ENCODE measurements around the gene CAST. TPM values are rescaled to one million over a fixed set of nuclear protein-coding genes. Genes with fewer than 3 reads are reported as not detected.
A peak's percentile ranks its signal among the peaks of the same experiment; 100 is the strongest.
"Not testable (repeated sequence)": the region's sequence is repeated elsewhere in the genome, so short reads cannot be mapped to it uniquely, and the experiment has no call there.

CAST gene, protein sequence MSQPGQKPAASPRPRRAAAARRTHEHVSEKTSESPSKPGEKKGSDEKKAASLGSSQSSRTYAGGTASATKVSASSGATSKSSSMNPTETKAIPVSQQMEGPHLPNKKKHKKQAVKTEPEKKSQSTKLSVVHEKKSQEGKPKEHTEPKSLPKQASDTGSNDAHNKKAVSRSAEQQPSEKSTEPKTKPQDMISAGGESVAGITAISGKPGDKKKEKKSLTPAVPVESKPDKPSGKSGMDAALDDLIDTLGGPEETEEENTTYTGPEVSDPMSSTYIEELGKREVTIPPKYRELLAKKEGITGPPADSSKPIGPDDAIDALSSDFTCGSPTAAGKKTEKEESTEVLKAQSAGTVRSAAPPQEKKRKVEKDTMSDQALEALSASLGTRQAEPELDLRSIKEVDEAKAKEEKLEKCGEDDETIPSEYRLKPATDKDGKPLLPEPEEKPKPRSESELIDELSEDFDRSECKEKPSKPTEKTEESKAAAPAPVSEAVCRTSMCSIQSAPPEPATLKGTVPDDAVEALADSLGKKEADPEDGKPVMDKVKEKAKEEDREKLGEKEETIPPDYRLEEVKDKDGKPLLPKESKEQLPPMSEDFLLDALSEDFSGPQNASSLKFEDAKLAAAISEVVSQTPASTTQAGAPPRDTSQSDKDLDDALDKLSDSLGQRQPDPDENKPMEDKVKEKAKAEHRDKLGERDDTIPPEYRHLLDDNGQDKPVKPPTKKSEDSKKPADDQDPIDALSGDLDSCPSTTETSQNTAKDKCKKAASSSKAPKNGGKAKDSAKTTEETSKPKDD
- total RNA-seq, result 100 to 1,000 TPM; 165 to 174 TPM

DNA sequence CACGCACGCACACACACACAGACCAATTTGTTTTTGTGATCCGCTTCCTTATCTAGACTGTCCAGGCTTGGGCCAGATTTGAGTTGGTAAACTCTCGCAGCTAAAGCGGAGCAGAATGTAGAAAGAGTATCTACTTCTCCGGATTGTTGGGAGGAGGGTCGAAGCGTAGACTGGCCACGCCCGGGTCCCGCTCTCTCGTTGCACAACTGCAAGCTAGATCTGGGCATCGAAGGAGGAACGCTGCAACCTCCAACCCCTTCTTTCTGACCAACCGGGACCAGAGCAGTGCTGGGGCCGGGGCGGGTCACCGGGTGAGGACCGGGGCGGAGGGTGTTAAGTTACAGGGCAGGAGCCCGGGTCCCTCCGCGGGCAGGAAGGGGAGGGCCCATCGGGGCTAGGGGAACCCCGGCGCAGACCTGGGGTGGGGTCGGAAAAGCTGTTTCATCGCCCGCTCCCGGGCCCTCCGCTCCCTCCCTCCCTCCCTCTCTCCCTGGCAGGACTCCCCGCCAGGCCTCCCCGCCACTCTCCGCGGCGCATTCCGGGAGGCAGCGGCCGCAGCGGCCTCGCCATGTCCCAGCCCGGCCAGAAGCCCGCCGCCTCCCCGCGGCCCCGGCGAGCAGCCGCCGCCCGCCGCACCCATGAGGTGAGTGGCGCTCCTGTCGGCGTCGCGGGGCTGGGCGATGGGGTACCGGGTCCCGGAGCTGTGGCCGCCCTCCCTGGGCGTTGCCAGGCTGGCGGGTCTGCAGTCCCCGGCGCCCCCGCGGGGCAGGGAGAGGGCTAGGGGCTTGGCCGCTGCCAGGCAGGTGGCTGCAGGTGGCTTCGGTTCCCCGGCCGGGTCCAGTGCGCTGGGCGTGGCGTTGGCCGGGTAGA lies at the start of gene CAST:
Gene CAST (plus strand): TSS at position 522 of the 870 bp plus-strand sequence. CDS start 47 bp downstream, at position 569.
- peak within 1 kb of the TSS; percentile 99 for H3K4me3 Mint-ChIP-seq
- peaks cover 12% of the 10 kb centered on the region for H3K27me3 Mint-ChIP-seq
- peak within 1 kb of the TSS; percentile 98 for H3K27ac Mint-ChIP-seq
- no peaks in the 10 kb centered on the region for H3K9me3 Mint-ChIP-seq
- ATAC-seq (ENCODE audit: low read depth) (peak; percentile 71), DNase-seq (peak; percentile 85)
- H3K4me1 Mint-ChIP-seq, result peaks cover 34% of the 10 kb centered on the region
- POLR2A ChIA-PET, result interaction anchor here (0.6 to 3.6 kb wide), 18 partner anchors 8 to 852 kb away, joined by 3 to 26 read pairs (median 4); partner anchors contain the start of genes ERAP1 and ERAP2
- H3K36me3 Mint-ChIP-seq, result peaks cover 4% of the 10 kb centered on the region

DNA sequence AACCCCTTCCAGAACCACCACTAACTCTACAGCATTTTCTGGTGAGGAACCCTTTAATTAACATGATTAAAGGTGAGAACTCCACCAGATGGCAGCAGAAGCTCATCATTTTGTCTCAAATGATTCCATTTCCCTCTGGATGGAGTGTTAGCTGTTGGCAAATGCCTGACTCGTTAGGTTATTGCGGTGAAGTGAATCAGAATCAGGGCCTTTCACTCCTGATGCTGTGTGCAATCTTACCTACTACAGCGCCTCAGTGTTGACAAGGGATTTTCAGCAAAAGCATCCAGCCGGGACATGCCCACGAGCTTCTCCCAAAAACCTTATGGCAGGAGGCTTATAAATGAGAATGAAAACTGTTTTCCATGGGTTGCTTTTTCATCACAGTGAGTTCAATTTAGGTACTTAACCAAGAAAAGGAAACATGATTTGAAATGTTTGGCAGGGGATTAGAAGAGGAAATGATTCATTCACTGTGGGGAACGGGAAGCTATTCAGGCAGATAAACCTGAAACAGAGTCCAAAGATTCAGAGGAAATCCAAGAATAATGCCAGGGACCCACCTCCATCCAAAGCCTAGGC lies 48.0 kb upstream of the CAST start:
- POLR2A ChIA-PET, result interaction anchor here (0.6 kb wide), 1 partner anchor 49 kb away, joined by 3 read pairs; no protein-coding TSS in a partner anchor
- no peak overlapping the region for H3K27ac Mint-ChIP-seq
- no peak for ATAC-seq (ENCODE audit: low read depth)

DNA sequence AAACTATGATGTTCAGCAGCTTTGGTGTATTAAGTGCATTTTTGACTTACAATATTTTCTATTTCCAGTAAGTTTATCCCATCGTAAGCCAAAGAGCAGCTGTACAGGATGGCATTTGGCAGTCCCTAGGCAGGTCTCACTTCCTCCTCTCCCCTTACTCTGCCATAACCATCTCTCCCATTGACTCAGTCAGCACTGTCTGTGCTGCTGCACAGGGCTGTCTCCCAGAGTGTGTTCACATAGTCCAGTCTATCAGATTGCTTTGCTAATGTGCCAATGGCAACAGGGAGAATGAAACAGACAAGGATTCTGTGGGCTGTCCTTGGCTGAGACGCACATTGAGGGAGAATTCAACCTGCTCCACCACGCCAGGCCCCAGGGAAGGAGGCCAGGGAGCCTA lies 47.0 kb upstream of the CAST start:
- ATAC-seq (ENCODE audit: low read depth), result no peak
- Mint-ChIP-seq H3K27ac (no peak overlapping the region), H3K27me3 (peaks cover 30% of the 10 kb centered on the region), H3K4me1 (peaks cover 5% of the 10 kb centered on the region), H3K36me3 (no peaks in the 10 kb centered on the region), H3K4me3 (no peak overlapping the region), H3K9me3 (no peaks in the 10 kb centered on the region)
- no peak for DNase-seq
- POLR2A ChIA-PET, result no interaction called here

More for the DNA sequence above, 48.0 kb upstream of the CAST start:
- no peaks in the 10 kb centered on the region for H3K9me3 Mint-ChIP-seq
- H3K4me3 Mint-ChIP-seq, result no peak overlapping the region
- DNase-seq, result no peak
- no peaks in the 10 kb centered on the region for H3K36me3 Mint-ChIP-seq
- peaks cover 5% of the 10 kb centered on the region for H3K4me1 Mint-ChIP-seq
- peaks cover 36% of the 10 kb centered on the region for H3K27me3 Mint-ChIP-seq

DNA sequence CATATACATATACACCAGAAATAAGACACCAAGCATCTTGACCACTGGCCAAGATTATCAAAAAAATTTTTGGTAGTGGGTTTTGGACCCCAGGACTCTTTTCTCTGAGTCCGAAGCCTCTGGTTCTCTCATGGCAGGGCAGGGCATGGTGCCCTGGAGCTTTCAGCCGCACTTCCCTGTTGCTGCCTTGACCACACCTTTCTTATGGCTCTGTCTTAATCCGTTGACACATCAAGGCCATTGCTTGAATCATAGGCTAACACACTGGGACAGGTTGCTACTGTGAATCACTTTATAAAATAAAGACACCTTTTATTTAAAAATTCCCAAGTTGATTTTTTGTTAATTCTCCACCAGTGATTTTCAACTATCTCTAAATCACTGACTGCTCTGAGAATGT lies 45.4 kb upstream of the CAST start:
- POLR2A ChIA-PET, result no interaction called here
- Mint-ChIP-seq H3K4me1 (peaks cover 5% of the 10 kb centered on the region), H3K27me3 (peaks cover 15% of the 10 kb centered on the region), H3K27ac (no peak overlapping the region), H3K4me3 (no peak overlapping the region), H3K36me3 (no peaks in the 10 kb centered on the region), H3K9me3 (no peaks in the 10 kb centered on the region)
- ATAC-seq (ENCODE audit: low read depth) (no peak), DNase-seq (no peak)

DNA sequence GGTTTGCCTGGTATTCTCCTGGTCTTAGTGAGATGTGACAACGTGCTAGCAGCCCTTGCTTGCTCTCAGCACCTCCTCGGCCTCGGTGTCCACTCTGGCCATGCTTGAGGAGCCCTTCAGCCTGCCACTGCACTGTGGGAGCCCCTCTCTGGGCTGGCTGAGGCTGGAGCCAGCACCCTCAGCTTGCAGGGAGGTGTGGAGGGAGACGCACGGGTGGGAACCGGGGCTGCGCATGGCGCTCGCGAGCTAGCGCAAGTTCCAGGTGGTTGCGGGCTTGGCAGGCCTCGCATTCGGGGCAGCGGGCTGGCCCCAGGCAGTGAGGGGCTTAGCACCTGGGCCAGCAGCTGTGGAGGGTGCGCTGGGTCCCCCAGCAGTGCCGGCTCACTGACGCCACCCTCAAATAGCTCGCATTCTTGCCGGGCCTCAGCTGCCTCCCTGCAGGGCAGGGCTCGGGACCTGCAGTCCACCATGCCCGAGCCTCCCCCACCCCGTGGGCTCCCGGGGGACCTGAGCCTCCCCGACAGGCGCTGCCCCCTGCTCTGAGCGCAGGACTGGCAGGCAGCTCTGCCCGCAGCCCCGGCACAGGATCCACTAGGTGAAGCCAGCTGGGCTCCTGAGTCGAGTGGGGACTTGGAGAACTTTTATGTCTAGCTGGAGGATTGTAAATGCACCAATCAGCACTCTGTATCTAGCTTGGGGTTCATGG lies 43.7 kb upstream of the CAST start:
- H3K4me1 Mint-ChIP-seq; ATAC-seq (ENCODE audit: low read depth); DNase-seq; H3K4me3 Mint-ChIP-seq; H3K27me3 Mint-ChIP-seq; H3K27ac Mint-ChIP-seq; H3K9me3 Mint-ChIP-seq; H3K36me3 Mint-ChIP-seq: not testable (repeated sequence)
- POLR2A ChIA-PET, result interaction anchor here (0.7 kb wide), 1 partner anchor 101 kb away, joined by 3 read pairs; no protein-coding TSS in a partner anchor

DNA sequence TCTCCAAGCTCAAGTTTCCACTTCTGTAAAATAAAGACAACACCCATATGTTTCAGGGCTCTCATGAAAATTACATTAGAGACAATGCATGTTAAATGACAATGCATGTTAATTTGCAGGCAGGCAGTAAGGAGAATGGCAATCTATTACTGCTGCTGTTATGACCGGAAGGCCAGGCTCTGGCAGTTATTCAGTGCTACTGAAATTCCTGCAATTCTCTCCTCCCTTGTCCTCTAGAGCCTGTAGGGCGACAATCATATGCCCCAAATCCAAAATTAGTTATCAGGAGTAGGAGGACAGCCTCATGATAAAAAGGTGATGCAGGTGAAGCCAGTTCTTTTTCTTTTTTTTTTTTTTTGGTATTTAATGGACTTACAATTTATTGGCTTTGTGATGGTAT lies 42.2 kb upstream of the CAST start:
- H3K4me3 Mint-ChIP-seq, result no peak overlapping the region
- DNase-seq (no peak), ATAC-seq (ENCODE audit: low read depth) (no peak)
- POLR2A ChIA-PET, result no interaction called here
- H3K36me3 Mint-ChIP-seq, result no peaks in the 10 kb centered on the region
- H3K9me3 Mint-ChIP-seq, result no peaks in the 10 kb centered on the region
- H3K4me1 Mint-ChIP-seq, result no peaks in the 10 kb centered on the region
- peaks cover 3% of the 10 kb centered on the region for H3K27me3 Mint-ChIP-seq
- H3K27ac Mint-ChIP-seq, result no peak overlapping the region

DNA sequence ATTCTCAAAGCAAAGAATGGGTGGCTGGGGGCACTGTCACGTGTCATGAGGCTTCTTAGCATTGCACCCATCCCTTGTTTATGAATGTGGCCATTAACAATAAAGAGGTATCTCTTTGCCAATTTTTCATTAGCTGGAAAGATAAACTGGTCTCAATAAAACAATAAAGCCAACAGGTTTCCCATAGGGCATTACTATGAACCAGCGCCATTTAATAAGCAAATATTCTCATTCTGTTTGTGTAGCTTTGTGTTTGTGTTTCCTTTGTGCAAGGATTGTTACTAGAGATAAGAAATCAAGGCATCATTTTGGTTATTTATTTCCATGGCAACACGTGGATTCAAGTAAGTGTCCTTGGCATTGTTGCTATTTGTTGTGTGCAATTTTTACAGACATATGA lies 37.6 kb upstream of the CAST start:
- DNase-seq (no peak), ATAC-seq (ENCODE audit: low read depth) (no peak)
- H3K4me1 Mint-ChIP-seq, result peaks cover 4% of the 10 kb centered on the region
- no peaks in the 10 kb centered on the region for H3K9me3 Mint-ChIP-seq
- H3K27me3 Mint-ChIP-seq, result peaks cover 6% of the 10 kb centered on the region
- H3K27ac Mint-ChIP-seq, result no peak overlapping the region
- POLR2A ChIA-PET, result no interaction called here
- H3K4me3 Mint-ChIP-seq, result no peak overlapping the region
- H3K36me3 Mint-ChIP-seq, result no peaks in the 10 kb centered on the region

DNA sequence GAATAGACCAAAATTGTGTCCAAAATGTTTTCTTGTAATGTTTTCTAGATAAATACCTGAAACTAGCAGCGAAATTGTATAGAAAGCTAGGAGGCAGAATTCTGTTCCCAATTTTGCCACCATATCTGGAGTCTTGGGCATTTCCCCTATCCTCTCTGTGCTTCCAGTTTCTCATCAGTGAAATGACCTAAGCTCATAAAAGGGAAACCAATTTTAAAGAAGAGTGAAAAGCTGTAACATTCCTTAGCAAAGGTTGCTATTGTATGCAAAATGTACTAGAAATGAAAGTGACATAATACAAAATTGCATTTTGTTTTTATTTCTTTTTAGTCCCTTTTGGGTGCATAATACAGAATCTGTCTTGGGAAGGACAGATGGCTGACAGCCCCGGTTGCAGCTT lies 36.8 kb upstream of the CAST start:
- Mint-ChIP-seq H3K27ac (no peak overlapping the region), H3K4me3 (no peak overlapping the region), H3K36me3 (no peaks in the 10 kb centered on the region), H3K27me3 (peaks cover 6% of the 10 kb centered on the region), H3K9me3 (no peaks in the 10 kb centered on the region), H3K4me1 (peaks cover 4% of the 10 kb centered on the region)
- DNase-seq (no peak), ATAC-seq (ENCODE audit: low read depth) (no peak)
- POLR2A ChIA-PET, result no interaction called here

DNA sequence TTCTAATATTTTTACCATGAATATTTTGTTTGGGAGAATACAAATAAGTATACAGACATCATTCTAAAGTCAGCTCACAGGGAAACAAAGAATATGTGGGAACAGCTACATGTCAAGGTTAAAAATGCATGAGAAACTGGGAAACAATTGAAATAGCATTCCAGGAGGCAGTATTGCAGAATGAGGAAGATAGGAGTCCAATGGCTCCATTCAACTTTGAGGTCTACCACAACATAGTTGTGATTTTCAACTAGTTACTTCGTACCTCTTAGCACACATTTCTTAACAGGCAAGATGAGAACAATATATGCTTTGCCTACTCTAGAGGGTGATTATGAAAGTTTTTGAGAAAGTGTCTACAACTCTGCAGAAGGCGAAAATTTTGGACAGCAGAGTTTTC lies 35.2 kb upstream of the CAST start:
- POLR2A ChIA-PET, result no interaction called here
- H3K27me3 Mint-ChIP-seq, result peaks cover 6% of the 10 kb centered on the region
- DNase-seq (no peak), ATAC-seq (ENCODE audit: low read depth) (no peak)
- peaks cover 4% of the 10 kb centered on the region for H3K4me1 Mint-ChIP-seq
- no peaks in the 10 kb centered on the region for H3K36me3 Mint-ChIP-seq
- H3K9me3 Mint-ChIP-seq, result no peaks in the 10 kb centered on the region
- H3K27ac Mint-ChIP-seq, result no peak overlapping the region
- H3K4me3 Mint-ChIP-seq, result no peak overlapping the region

DNA sequence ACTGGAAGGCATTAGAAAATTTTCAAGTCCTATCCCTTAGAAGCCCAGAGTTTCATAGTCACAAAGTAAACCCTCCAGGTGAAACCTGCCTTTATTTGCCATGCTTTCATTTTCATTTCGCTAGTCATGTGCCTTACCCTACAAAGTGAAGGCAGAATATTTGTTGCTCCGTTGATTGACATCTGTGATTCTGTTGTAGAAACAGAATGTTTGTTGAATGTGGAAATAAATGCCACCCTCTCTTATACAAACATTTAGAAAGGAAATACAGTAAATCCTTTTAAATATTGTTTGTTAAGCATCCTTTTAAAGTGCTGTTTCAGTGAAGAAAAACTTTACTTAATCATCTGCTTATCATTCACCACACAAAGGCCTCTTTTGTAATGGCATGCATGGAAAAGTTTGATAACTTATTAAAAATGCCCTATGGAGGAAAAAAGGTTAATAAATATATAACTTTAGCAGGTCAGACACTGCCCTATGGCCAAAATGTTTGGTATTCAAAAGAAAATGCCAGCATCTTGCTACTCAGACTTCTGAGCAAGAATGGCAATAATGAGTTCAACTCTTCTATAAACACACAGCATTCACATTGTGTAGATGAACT lies 34.3 kb upstream of the CAST start:
- Mint-ChIP-seq H3K27ac (no peak overlapping the region), H3K9me3 (no peaks in the 10 kb centered on the region), H3K4me1 (peaks cover 4% of the 10 kb centered on the region), H3K4me3 (peak overlapping the region; percentile 14), H3K27me3 (peaks cover 6% of the 10 kb centered on the region), H3K36me3 (no peaks in the 10 kb centered on the region)
- POLR2A ChIA-PET, result no interaction called here
- DNase-seq (no peak), ATAC-seq (ENCODE audit: low read depth) (peak; percentile 52)

DNA sequence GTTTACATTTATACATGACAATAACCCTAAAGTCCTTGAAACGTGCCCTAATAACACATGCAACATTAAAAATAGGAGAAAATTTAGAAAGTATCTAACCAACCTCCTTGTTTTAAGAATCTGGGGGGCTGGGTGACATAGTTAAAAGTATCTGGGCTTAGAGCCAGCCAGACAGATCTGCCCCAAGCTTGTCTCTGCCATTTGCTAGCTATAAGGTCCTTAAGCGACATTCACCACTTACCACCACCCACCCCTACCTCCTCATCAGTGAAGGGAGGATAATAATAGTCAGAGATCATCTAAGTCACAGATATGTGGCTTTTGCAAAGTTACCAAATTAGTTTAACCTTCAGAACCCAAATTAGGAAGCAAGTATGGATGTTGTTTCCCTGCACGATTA lies 33.8 kb upstream of the CAST start:
- Mint-ChIP-seq H3K4me3 (no peak overlapping the region), H3K27ac (no peak overlapping the region), H3K9me3 (no peaks in the 10 kb centered on the region), H3K27me3 (peaks cover 8% of the 10 kb centered on the region), H3K4me1 (peaks cover 4% of the 10 kb centered on the region), H3K36me3 (no peaks in the 10 kb centered on the region)
- no peak for ATAC-seq (ENCODE audit: low read depth)
- DNase-seq, result no peak
- POLR2A ChIA-PET, result no interaction called here

DNA sequence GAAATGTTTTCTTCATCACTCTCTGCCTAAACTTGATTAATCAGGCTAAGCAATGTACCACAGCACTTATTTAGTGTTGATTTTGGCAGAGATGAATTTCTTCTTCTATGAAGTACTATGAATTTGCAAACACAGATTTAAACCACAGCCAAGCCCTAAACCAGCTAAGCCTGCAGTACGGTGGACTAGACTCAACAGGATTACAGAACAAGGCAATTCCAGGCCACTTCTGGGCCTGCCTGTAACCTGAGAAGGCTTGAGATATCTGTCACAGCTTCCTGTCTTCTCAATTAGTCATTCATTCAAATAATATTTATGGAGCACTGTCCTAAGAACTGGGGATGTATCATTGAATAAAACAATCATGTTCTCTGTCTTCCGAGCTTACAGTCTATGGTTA lies 32.4 kb upstream of the CAST start:
- POLR2A ChIA-PET, result interaction anchor here (0.6 kb wide), 1 partner anchor 30 kb away, joined by 3 read pairs; no protein-coding TSS in a partner anchor
- Mint-ChIP-seq H3K9me3 (no peaks in the 10 kb centered on the region), H3K36me3 (no peaks in the 10 kb centered on the region), H3K27me3 (peaks cover 5% of the 10 kb centered on the region), H3K4me3 (no peak overlapping the region), H3K27ac (no peak overlapping the region), H3K4me1 (peaks cover 4% of the 10 kb centered on the region)
- DNase-seq (no peak), ATAC-seq (ENCODE audit: low read depth) (no peak)

All from activated naive CD8-positive, alpha-beta T cell treated with anti-CD3 and anti-CD28 coated beads, Interleukin-2, amount 10 ng/mL, durations not matched to agents 7 days and 5 days (primary cell).